Measurements from ENCODE around the gene IFT88.

Gene IFT88

DNA sequence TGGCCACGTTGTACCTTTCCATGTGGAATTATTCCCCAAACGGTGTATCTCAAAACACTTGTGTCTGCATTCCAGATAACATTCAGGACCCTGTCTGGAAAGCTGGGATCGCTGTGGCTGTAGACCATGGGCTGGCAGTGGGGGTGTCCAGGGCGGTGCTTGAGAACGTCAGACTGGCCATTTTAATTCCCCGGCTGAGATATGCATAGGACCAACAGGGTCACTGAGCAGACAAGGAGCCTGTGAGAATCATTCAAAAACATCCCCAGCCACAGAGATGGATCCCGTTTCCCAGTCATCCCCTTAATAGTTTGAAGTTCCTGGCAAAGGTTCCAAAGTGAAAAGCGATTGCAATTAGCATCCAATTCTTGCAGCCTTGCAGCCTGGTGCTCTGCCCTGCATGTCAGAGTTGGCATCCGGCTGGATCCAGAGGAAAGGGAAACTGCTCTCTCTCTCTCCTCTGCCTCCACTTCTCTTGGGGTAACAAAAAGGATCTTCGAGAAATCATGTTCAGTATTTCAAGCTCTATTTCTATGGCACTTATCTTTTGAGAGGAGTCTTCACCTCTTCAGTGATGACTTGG, 41.6 kb downstream of the IFT88 start:
- peak in 29 of 42 donors; percentile 11 to 73 (median 38) for DNase-seq
- intact Hi-C loops (cut with DNase I) = no loop called here

- intact Hi-C loops (cut with DNase I) = no loop called here
- peak in 3 of 42 donors; percentile 13 to 52 (median 36) for DNase-seq
Observed at GRCh38 chr13:20609145-20609544, 42.2 kb downstream of the IFT88 start.

DNA sequence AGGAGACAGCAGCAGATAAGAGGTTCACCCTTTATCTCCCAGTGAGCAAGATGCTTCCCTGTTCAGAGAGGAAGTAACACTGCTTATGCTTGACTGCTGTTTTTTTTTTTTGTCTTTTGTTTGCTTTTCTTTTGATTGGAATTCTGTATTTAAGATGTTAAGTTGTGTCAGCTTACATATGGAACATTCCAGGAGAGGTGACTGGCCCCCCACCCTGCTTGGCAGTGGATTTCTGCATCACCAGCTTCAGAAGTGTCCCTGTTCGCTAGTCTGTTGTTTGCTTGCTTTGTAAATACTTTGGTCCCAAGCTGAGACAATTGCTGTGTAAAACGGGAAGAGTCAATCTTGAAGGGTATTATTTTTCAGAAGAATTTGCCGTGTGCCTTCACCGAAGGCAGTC, 43.0 kb downstream of the IFT88 start:
- intact Hi-C loops (cut with DNase I) = no loop called here
- DNase-seq = no peak

DNA sequence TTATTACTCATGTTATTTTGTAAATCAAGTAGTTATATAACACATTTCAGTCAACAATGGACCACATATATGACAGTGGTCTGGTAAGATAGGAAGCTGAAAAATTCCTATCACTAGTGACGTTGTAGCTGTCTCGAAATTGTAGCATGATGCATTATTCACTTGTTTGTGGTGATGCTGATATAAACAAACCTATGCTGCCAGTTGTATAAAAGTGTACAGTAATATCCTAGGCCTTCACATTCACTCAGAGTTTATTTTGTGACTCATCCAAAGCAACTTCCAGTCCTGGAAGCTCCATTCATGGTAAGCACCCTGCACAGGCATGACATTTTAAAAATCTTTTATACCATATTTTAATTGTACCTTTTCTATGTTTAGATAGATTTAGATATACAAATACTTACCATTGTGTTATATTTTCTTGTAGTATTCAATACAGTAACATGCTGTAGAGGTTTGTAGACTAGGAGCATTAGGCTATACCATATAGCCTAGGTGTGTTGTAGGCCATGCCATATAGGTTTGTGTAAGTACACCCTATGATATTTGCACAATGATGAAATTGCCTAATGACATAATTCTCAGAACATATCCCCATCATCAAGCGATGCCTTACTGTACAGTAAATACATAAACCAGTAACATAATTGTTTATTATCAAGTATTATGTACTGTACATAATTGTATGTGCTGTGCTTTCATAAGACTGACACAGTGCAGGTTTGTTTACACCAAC, 49.3 kb downstream of the IFT88 start:
- no peak for DNase-seq
- intact Hi-C loops (cut with DNase I) = no loop called here

DNA sequence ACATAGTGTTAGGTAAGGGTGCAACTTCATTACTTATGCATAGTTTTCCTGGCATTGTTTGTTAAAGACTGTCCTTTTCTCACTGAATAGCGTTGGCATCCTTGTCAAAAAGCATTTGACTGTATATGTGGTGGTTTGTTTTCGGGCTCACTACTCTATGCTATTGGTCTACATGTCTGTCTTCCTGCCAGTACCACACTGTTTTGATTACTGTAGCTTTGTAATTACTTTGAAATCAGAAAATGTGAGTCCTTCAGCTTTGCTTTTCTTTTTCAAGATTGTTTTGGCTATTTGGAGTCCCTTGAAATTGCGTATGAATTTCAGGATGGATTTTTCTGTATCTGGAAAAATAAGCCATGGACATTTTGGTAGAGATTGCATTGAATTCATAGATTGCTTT, 56.0 kb downstream of the IFT88 start:
- no peak for DNase-seq

GRCh38 chr13:20624213-20624612, 57.3 kb downstream of the IFT88 start:
- intact Hi-C loops (cut with DNase I) = no loop called here
- DNase-seq = no peak

More for the DNA sequence above, 56.0 kb downstream of the IFT88 start:
- intact Hi-C loops (cut with DNase I) = no loop called here

- DNase-seq = no peak
- intact Hi-C loops (cut with DNase I) = no loop called here
Observed at GRCh38 chr13:20633802-20634201, 66.8 kb downstream of the IFT88 start.

DNA sequence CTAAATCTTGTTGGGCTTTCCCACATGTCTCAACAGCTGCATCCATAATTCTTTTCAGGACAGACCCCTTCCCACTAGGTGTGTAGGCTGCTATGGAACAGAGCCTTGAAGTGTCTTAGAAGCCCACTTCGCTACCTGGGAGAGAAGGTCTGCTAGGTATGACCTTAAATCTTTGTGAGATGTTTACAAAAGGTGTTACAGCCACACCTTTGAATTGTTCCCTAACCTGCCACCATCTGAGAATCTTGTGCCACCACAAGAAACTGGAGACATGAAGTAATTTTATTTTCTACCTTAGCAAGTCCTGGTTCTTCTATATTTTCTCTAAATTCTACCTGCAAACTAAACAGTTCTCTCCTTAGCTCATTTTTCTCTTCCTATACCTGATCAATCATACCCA, 69.1 kb downstream of the IFT88 start:
- DNase-seq = no peak
- intact Hi-C loops (cut with DNase I) = no loop called here

DNA sequence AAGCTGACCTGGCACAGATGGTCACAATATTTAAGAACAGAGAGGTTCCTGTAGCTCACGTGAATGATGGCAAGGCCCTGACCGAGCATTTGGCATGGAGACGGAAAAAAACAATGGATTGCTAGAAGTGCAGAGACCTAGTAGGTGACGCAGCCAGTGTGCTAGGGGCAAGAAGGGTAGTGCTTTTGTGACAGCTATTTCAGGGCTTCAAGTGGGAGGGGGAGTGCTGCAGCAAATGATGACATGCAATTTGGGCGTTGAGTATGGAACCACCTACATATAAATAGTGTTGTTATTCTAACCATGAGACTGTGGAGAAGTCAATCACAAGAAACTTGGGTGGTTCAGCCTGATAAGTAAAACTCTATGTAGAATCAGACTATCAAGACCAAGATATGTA, 70.9 kb downstream of the IFT88 start:
- intact Hi-C loops (cut with DNase I) = no loop called here
- peak in 38 of 42 donors; percentile 8 to 92 (median 57) for DNase-seq

DNA sequence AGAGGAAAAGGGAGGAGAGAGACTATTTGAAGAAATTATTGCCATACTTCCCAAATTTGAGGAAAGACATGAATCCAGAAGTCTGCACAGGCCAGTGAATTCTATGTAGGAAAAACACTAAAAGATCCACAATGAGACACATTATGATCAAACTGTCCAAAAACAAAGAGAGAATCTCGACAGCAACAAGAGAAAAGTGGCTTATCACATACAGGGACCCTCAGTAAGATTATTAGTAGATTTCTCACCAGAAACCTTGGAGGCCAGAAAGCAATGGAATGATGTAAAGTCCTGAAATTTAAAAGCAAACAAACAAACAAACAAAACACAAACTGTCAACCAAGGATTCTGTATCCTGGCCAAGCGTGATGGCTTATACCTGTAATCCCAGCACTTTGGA, 80.8 kb downstream of the IFT88 start:
- no peak for DNase-seq
- intact Hi-C loops (cut with DNase I) = no loop called here

GRCh38 chr13:20652946-20653345, 86.0 kb downstream of the IFT88 start:
- intact Hi-C loops (cut with DNase I) = no loop called here
- peak in 7 of 42 donors; percentile 20 to 76 (median 36) for DNase-seq

GRCh38 chr13:20654156-20654555, 87.2 kb downstream of the IFT88 start:
- DNase-seq = no peak
- intact Hi-C loops (cut with DNase I) = no loop called here

DNA sequence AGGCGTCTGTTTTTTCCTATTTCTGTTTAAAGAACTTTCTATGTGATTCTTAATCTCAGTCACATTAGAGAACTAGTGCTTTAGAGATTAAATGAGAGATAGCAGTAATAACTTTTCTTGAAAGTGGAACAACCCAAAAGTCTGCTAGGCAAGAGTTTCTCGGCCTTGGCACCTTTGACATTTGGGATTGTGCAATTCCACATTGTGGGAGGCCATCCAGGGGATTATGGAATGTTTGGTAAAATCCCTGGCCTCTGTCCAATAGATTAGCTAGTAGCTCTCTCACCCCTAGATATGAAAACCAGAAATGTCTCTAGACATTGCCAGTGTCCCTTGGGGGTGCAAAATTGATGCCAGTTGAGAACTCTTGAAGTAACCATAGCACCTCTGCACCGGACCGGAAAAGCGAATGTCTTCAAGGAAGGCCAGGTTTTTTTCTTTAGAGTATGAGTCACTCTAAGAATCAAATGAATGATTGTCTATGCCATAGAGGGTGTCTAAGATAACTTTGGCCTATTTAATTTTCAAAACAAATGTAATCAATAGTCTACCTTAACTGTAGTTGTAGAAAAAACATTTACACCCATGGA, 91.6 kb downstream of the IFT88 start:
- intact Hi-C loops (cut with DNase I) = no loop called here
- no peak for DNase-seq

DNA sequence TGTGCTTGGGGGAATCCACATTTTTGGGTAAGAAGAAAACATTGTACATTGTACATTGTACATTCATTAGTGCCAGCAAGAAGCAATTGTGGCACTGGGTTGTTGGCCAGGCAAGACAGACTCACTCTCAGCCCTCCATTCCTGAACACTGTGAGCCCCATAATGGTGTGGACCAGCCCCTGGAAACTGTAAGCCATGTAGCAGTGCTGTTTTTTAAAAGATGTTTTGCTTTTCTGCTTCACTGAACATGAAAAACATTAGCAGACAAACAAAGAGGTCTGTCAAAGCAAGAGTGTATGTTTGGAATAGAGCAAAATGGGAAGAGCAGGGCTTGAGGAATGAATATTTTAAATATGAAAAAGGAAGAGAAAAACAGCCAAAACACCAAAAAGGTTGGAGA, 97.4 kb downstream of the IFT88 start:
- peak in 8 of 42 donors; percentile 18 to 49 (median 37) for DNase-seq
- intact Hi-C loops (cut with DNase I) = no loop called here

GRCh38 chr13:20666948-20667347, 100.0 kb downstream of the IFT88 start:
- no peak for DNase-seq
- intact Hi-C loops (cut with DNase I) = no loop called here

- no peak for DNase-seq
- intact Hi-C loops (cut with DNase I) = no loop called here
Observed at GRCh38 chr13:20667857-20668437, 101.0 kb downstream of the IFT88 start.

DNA sequence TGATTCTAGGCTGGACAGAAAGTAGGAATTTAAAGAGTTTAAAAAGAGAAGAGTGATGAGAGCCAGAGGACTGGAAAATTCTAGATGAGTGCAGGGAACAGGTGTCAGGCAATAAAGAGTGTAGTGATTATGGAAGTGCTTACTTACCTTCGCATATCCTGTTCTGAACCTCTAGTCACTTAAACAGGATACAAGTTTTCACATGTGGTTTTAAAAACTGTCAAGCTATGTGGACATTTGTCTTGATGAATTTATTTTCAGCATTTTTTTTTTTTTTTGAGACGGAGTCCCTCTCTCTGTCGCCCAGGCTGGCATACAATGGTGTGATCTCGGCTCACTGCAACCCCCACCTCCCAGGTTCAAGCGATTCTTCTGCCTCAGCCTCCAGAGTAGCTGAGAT, 102.2 kb downstream of the IFT88 start:
- DNase-seq = no peak
- intact Hi-C loops (cut with DNase I) = no loop called here

DNA sequence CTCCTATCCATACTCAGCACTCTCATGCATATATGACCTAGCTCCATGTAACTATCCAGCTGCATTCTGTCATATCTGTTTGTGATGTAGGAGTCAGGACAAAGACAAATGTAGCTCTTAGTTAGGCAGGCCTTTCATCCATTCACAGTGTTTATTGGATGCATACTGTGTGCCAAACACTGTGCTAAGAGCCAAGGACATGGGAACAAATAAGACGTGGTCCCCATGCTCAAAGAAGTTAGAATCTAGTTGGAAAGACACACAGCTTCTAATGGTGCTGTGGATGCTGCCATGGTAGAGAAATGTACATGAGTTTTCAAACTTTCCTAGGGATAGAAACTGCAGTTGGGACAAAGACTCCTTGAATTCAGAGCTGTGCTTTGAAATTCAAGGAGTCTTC, 104.8 kb downstream of the IFT88 start:
- DNase-seq = peak in 3 of 42 donors; percentile 21 to 30 (median 29)
- intact Hi-C loops (cut with DNase I) = no loop called here

GRCh38 chr13:20672772-20673171, 105.8 kb downstream of the IFT88 start:
- DNase-seq = no peak
- intact Hi-C loops (cut with DNase I) = no loop called here

- intact Hi-C loops (cut with DNase I) = no loop called here
Observed at GRCh38 chr13:20673715-20674114, 106.8 kb downstream of the IFT88 start.

More at GRCh38 chr13:20673715-20674114, 106.8 kb downstream of the IFT88 start:
- DNase-seq = peak in 2 of 42 donors; percentile 39 to 59

Data from head of caudate nucleus (tissue), 42 donors.